Measurements from ENCODE around the gene CCDC183.

DNA sequence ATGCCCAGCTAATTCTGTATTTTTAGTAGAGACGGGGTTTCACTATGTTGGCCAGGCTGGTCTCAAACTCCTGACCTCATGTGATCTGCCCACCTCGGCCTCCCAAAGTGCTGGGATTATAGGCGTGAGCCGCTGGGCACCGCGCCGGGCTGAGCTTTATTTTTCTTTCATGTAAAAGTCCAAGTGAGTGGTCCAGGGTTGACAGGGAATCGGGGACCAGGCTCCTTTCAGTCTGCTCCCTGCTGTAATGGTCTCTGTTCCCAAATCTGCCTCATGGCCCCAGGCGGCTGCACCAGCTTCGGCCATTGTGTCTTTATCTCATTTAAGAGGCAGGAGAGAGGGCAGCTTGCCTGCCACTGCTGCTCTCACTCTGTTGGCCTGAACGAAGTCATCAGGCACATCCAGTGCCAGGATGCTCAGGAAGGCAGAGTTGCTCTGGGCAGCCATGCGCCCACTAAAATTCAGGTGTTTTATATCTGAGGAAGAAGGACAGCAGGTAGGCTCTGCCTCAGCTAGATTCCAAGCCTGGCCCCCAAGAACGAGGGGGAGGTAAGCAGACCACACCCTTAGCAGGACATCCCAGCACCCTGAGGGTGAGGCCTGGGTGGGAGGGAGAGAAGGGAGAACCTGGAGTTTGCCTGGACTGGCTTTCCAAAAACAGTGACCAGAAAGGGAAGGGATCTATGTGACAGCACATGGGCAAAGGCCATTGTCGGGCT lies 1.7 kb upstream of the CCDC183 start:
- no peak for TF ChIP-seq POLR2A (IDR thresholded peaks at IDR 0.05)
- TF ChIP-seq, protein P1, sequence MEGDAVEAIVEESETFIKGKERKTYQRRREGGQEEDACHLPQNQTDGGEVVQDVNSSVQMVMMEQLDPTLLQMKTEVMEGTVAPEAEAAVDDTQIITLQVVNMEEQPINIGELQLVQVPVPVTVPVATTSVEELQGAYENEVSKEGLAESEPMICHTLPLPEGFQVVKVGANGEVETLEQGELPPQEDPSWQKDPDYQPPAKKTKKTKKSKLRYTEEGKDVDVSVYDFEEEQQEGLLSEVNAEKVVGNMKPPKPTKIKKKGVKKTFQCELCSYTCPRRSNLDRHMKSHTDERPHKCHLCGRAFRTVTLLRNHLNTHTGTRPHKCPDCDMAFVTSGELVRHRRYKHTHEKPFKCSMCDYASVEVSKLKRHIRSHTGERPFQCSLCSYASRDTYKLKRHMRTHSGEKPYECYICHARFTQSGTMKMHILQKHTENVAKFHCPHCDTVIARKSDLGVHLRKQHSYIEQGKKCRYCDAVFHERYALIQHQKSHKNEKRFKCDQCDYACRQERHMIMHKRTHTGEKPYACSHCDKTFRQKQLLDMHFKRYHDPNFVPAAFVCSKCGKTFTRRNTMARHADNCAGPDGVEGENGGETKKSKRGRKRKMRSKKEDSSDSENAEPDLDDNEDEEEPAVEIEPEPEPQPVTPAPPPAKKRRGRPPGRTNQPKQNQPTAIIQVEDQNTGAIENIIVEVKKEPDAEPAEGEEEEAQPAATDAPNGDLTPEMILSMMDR (IDR thresholded peaks at IDR 0.05) = no peak
